ENCODE measurements around the gene TEX35. TPM values are rescaled to one million over a fixed set of nuclear protein-coding genes. Genes with fewer than 3 reads are reported as not detected.

Gene TEX35
- total RNA-seq, 1 experiment from 2014 or later: not detected

DNA sequence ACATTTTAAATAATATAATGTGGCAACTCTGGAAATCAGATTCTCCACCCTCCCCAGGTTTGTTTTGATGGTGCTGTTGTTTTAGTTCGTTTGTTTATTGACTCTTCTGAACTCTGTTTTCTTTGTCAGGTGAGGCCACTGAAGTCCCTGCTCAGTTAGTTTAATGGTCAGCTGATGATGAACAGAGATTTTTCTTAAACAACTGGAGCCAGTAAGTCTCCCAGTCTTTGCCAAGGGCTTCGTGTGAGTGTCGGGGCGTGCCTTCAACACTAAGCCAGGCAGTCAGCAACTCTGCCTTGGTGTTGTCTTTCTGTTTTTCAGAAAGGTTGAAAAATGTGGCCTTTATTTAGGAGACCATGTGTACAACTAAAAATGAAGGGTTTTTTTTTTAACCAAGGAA lies 58.9 kb downstream of the TEX35 start:
- Histone ChIP-seq H2AFZ (no peak overlapping the region), H3K4me3 (no peak overlapping the region), H3K9me2 (ENCODE audit: insufficient read depth) (no peaks in the 10 kb centered on the region), H4K20me1 (ENCODE audit: insufficient read depth) (no peaks in the 10 kb centered on the region), H3K4me2 (no peak overlapping the region), H3F3A (ENCODE audit: insufficient read depth, low read depth) (no peaks in the 10 kb centered on the region), H3K79me2 (ENCODE audit: low read depth) (no peaks in the 10 kb centered on the region), H3K9me3 (ENCODE audit: insufficient read depth, low read depth) (no peaks in the 10 kb centered on the region), H3K36me3 (ENCODE audit: low read depth) (no peaks in the 10 kb centered on the region), H3K4me1 (replicated peaks; ENCODE audit: insufficient read depth) (no peaks in the 10 kb centered on the region), H3K27me3 (ENCODE audit: insufficient read depth, low read depth) (no peaks in the 10 kb centered on the region), H3K27ac (no peak overlapping the region)
- ChIA-PET POLR2A (ENCODE audit: unreplicated experiment) (interaction anchor here (0.7 kb wide), 1 partner anchor 543 kb away, joined by 5 read pairs; no protein-coding TSS in a partner anchor), CTCF (no interaction called here)
- BruUV-seq (replicated peaks): no TSS peak
- no peak for TF ChIP-seq EZH2 (IDR thresholded peaks at IDR 0.05; ENCODE audit: low read depth)
- no peak for TF ChIP-seq CTCF (conservative IDR thresholded peaks at IDR 0.05)
- intact Hi-C loops (cut with micrococcal nuclease; ENCODE audit: unreplicated experiment): no loop called here
- DNase-seq: no peak

Other genes with a start within 250 kb of the TEX35 start
- gene CLEC20A, start 16.1 kb upstream of the TEX35 start, total RNA-seq (2021): not detected in 2 replicates
- 49.8 and 62.4 TPM in 2 replicates for gene RALGPS2, start 212.1 kb downstream of the TEX35 start, total RNA-seq (2021)